Measurements from ENCODE around the gene TOMM40. TPM values are rescaled to one million over a fixed set of nuclear protein-coding genes. Genes with fewer than 3 reads are reported as not detected.

The TOMM40 gene
- total and polyA plus RNA-seq, 10 donors = 19.3 to 49.0 (median 32.0) TPM

DNA sequence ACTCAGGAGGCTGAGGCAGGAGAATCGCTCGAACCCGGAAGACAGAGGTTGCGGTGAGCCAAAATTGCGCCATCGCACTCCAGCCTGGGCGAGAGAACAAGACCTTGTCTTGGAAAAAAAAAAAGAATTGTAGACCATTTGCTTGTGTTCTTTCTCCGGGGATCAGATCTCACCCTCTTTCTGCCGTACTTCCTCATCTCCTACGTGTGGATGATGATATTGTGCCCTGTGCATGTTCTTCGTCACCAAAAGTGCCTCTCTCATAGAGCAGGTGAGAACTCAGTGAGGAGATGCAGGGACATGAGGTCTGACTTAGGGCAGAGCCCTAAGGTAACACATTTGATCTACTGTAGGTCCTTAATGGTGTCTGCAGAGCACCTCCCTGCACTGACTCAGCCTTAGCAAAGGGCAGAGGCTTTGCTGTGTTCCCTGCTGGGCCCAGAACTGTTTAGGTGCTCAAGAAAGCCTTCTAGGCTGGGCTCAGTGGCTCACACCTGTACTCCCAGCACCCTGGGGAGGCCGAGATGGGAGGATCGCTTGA is 56.1 kb downstream of the TOMM40 start:
- TF ChIP-seq CTCF (IDR thresholded peaks at IDR 0.05 in 8 of 11, conservative IDR thresholded peaks at IDR 0.05 in 3 of 11) = no peak
- TF ChIP-seq POLR2AphosphoS5 (IDR thresholded peaks at IDR 0.05) = no peak
- TF ChIP-seq POLR2A (IDR thresholded peaks at IDR 0.05) = no peak
- Histone ChIP-seq H3K36me3 (peaks cover 0 to 19% (median 13%) of the 10 kb centered on the region in 6 donors), H3K4me1 (peaks cover 0 to 22% (median 16%) of the 10 kb centered on the region in 6 donors), H3K9me3 (no peaks in the 10 kb centered on the region), H3K27me3 (replicated peaks in 1 of 7) (no peaks in the 10 kb centered on the region), H3K4me3 (no peak overlapping the region), H3K27ac (peak overlapping the region in 1 of 8 donors; percentile 58)
- WGBS, 5 donors = 71 to 93% (median 82%) methylated on average over 13 of the region's 13 CpGs
- intact Hi-C loops (cut with DNase I; ENCODE audit: low total_unique reads) = no loop called here
- no peak for DNase-seq

DNA sequence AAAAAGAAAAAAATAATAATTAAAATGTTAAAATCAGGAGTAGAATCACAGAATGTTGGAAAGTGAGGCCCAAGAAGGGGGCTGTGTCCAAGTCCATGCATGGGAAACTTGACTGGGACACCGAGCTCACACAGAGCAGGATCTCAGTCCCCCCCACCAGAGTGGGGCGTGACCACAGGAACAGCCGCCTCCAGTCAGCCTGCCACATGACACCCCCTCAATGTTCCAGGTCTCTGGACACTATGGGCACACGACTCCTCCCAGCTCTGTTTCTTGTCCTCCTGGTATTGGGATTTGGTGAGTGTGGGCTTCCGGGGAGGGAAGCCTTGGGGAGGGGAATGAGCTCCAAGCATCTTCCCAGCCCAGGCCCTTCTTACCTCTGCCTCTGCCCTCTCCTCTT is 57.2 kb downstream of the TOMM40 start:
- H3K27ac ChIP-seq = no peak overlapping the region
- peaks cover 0 to 27% (median 16%) of the 10 kb centered on the region in 6 donors for H3K4me1 ChIP-seq
- peaks cover 0 to 19% (median 13%) of the 10 kb centered on the region in 6 donors for H3K36me3 ChIP-seq
- DNase-seq = no peak
- TF ChIP-seq POLR2AphosphoS5 (IDR thresholded peaks at IDR 0.05) = no peak
- TF ChIP-seq POLR2A (IDR thresholded peaks at IDR 0.05) = no peak
- no peak for TF ChIP-seq CTCF (IDR thresholded peaks at IDR 0.05 in 8 of 11, conservative IDR thresholded peaks at IDR 0.05 in 3 of 11)
- no peaks in the 10 kb centered on the region for H3K27me3 ChIP-seq (replicated peaks in 1 of 7)
- intact Hi-C loops (cut with DNase I; ENCODE audit: low total_unique reads) = no loop called here
- no peak overlapping the region for H3K4me3 ChIP-seq
- WGBS, 5 donors = 62 to 85% (median 83%) methylated on average over 5 of the region's 5 CpGs
- no peaks in the 10 kb centered on the region for H3K9me3 ChIP-seq

GRCh38 chr19:44948763-44949374 is 57.8 kb downstream of the TOMM40 start:
- WGBS, 5 donors = 89 to 100% (median 91%) methylated on average over 4 to 5 of the region's 5 CpGs
- TF ChIP-seq CTCF (IDR thresholded peaks at IDR 0.05 in 8 of 11, conservative IDR thresholded peaks at IDR 0.05 in 3 of 11) = no peak
- TF ChIP-seq POLR2AphosphoS5 (IDR thresholded peaks at IDR 0.05) = no peak
- TF ChIP-seq POLR2A (IDR thresholded peaks at IDR 0.05) = no peak
- H3K9me3 ChIP-seq = no peaks in the 10 kb centered on the region
- no peak for DNase-seq
- peaks cover 0 to 19% (median 13%) of the 10 kb centered on the region in 6 donors for H3K36me3 ChIP-seq
- H3K4me1 ChIP-seq = peaks cover 0 to 28% (median 16%) of the 10 kb centered on the region in 6 donors
- intact Hi-C loops (cut with DNase I; ENCODE audit: low total_unique reads) = no loop called here
- no peaks in the 10 kb centered on the region for H3K27me3 ChIP-seq (replicated peaks in 1 of 7)
- H3K27ac ChIP-seq = no peak overlapping the region
- H3K4me3 ChIP-seq = no peak overlapping the region

- Histone ChIP-seq H3K36me3 (peaks cover 0 to 19% (median 13%) of the 10 kb centered on the region in 6 donors), H3K9me3 (no peaks in the 10 kb centered on the region), H3K4me1 (peaks cover 5 to 30% (median 21%) of the 10 kb centered on the region in 6 donors), H3K27ac (no peak overlapping the region), H3K27me3 (replicated peaks in 1 of 7) (no peaks in the 10 kb centered on the region), H3K4me3 (no peak overlapping the region)
- TF ChIP-seq POLR2AphosphoS5 (IDR thresholded peaks at IDR 0.05) (no peak), CTCF (IDR thresholded peaks at IDR 0.05 in 8 of 11, conservative IDR thresholded peaks at IDR 0.05 in 3 of 11) (no peak), POLR2A (IDR thresholded peaks at IDR 0.05) (no peak)
- DNase-seq = no peak
- 80 to 97% (median 94%) methylated on average over 7 to 9 of the region's 9 CpGs for WGBS, 5 donors
- intact Hi-C loops (cut with DNase I; ENCODE audit: low total_unique reads) = no loop called here
Measured at GRCh38 chr19:44949550-44949949, 58.5 kb downstream of the TOMM40 start.

Data from spleen (tissue), 11 donors.